Astrocyte of the spinal cord (primary cell): ENCODE measurements around the gene TOP1.

ENCODE experiments used
- DNase-seq: peaks from one replicate; pipeline ENCODE4 v3.0.0; 2011; ENCODE audit warnings: low read depth, low spot score
- H3K4me3 ChIP-seq: 2 replicates; pipeline ENCODE4 v1.5.1; 2011; ENCODE audit warnings: low read depth, mild to moderate bottlenecking, low read length, moderate library complexity
- CTCF ChIP-seq: IDR thresholded peaks from 2 replicates; pipeline ENCODE4 v1.5.1; 2012; ENCODE audit warnings: low read depth, mild to moderate bottlenecking, low read length, inconsistent platforms
- in situ Hi-C: cut with HindIII; loops from 2 replicates; pipeline ENCODE4 v1.10.0; 2017; ENCODE audit warnings: low sequenced_read_pairs

Gene TOP1

GRCh38 chr20:41074441-41074840 lies 45.8 kb downstream of the TOP1 start:
- DNase-seq = no peak
- H3K4me3 ChIP-seq = no peak overlapping the region
- no peak for TF ChIP-seq CTCF
- in situ Hi-C loops = no loop called here

- H3K4me3 ChIP-seq = no peak overlapping the region
- in situ Hi-C loops = no loop called here
- no peak for DNase-seq
- no peak for TF ChIP-seq CTCF
Measured at GRCh38 chr20:41076776-41077175, 48.2 kb downstream of the TOP1 start.

GRCh38 chr20:41078329-41078728 lies 49.7 kb downstream of the TOP1 start:
- TF ChIP-seq CTCF = peak; percentile 51
- no peak overlapping the region for H3K4me3 ChIP-seq
- DNase-seq = peak; percentile 69
- in situ Hi-C loops = no loop called here

- in situ Hi-C loops = no loop called here
- H3K4me3 ChIP-seq = no peak overlapping the region
- DNase-seq = no peak
- no peak for TF ChIP-seq CTCF
Measured at GRCh38 chr20:41079066-41079465, 50.4 kb downstream of the TOP1 start.

- peak; percentile 55 for DNase-seq
- no peak overlapping the region for H3K4me3 ChIP-seq
- in situ Hi-C loops = no loop called here
- TF ChIP-seq CTCF = no peak
Measured at GRCh38 chr20:41080866-41081265, 52.2 kb downstream of the TOP1 start.

GRCh38 chr20:41081276-41081814 lies 52.7 kb downstream of the TOP1 start:
- TF ChIP-seq CTCF = no peak
- peak; percentile 57 for DNase-seq
- in situ Hi-C loops = no loop called here
- H3K4me3 ChIP-seq = no peak overlapping the region

GRCh38 chr20:41082306-41082705 lies 53.7 kb downstream of the TOP1 start:
- no peak overlapping the region for H3K4me3 ChIP-seq
- in situ Hi-C loops = no loop called here
- TF ChIP-seq CTCF = no peak
- DNase-seq = no peak
